A204.1 (cell line): Measurements from ENCODE around the gene OPRD1.
"Not testable (repeated sequence)": the region's sequence is repeated elsewhere in the genome, so short reads cannot be mapped to it uniquely, and the experiment has no call there.

Experiments
- FAIRE-seq: peaks from 2 replicates; lab custom pipeline; 2012; peaks lifted over from hg19 to GRCh38; lab: Jason Lieb, UNC

OPRD1 gene

DNA sequence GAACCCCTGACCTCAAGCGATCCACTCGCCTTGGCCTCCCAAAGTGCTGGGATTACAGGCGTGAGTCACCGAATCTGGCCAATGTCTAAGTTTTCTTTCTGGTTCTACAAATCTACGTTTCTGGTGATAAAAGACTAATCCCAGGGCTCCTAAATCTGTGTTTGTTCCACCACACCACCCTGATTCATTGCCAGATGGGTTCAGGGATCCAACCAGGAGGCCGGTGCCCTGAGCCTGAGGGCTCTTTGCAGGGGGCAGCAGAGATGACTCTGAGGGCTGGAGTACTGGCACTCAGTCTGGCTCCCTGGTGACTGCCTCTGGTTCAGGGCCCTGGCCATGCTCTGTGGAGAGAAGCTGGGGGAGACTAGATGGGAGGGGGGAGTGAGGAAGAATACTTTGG, 10.5 kb upstream of the OPRD1 start:
- FAIRE-seq: no peak

- no peak for FAIRE-seq
These were observed 8.9 kb upstream of the OPRD1 start for GRCh38 chr1:28803051-28803450.

DNA sequence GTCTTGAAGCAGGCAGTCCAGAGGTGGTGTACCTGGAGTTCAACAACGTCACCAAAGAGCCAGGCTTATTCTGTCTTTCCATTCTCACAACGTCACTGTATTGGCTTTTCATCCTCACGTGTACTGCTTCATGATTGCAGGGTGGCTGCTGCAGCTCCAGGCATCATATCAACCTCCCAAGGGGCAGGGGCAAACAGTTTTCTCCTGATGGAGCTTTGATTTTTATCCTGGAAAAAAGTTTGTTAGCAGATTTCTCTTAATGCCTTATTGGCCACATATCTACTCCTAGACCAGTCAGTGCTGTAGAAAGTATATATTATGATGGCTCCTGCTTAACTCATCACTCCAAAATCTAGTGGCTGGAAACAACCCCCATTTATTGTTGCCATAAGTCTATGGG, 8.3 kb upstream of the OPRD1 start:
- FAIRE-seq: no peak

GRCh38 chr1:28804071-28804470, 7.9 kb upstream of the OPRD1 start:
- FAIRE-seq: no peak

GRCh38 chr1:28807046-28807445, 4.9 kb upstream of the OPRD1 start:
- FAIRE-seq: no peak

DNA sequence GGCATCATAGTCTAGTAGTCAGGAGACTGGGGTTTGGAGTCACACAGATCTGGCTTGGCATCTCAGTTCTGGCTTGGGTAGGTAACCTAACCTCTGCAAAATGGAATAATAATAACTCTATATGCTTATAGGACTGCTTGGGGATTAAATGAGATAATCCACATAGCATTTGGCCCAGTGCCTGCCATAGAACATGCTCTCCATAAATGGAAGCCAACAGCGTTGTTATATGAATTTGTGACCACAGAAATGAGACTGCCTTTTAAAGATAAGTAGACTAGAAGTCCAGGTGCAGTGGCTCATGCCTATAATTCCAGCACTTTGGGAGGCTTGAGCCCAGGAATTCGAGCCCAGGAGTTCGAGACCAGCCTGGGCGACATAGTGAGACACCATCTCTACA, 4.0 kb upstream of the OPRD1 start:
- FAIRE-seq: no peak

- no peak for FAIRE-seq
These were observed 603 bp upstream of the OPRD1 start for GRCh38 chr1:28811369-28811765.

- FAIRE-seq: no peak
These were observed 899 bp downstream of the OPRD1 start for GRCh38 chr1:28812669-28813468.

DNA sequence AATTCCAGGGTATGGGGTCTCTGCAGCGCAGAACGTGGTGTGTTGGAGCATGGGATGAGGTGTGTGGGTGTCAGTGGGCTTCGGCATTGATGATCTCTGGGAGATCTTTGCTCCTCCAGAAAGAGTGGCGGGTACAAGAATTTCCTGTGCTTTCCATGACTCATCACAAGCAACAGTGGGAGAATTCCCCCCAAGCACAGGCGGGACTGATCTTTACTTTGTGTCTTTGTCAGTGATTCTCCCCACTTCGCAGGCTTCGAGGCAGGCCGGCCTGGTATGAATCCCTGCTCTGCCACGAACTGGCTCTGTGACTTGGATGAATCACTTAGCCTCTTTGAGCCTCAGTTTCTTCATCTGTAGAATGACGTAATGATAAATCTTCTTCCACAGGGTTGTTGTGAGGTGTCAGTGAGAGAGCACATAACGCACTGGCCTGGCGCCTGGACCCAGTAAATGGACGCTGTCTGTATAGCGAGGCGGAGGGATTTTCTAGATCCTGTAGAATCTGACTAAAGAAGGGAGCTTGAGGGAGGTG, 2.0 kb downstream of the OPRD1 start:
- no peak for FAIRE-seq

DNA sequence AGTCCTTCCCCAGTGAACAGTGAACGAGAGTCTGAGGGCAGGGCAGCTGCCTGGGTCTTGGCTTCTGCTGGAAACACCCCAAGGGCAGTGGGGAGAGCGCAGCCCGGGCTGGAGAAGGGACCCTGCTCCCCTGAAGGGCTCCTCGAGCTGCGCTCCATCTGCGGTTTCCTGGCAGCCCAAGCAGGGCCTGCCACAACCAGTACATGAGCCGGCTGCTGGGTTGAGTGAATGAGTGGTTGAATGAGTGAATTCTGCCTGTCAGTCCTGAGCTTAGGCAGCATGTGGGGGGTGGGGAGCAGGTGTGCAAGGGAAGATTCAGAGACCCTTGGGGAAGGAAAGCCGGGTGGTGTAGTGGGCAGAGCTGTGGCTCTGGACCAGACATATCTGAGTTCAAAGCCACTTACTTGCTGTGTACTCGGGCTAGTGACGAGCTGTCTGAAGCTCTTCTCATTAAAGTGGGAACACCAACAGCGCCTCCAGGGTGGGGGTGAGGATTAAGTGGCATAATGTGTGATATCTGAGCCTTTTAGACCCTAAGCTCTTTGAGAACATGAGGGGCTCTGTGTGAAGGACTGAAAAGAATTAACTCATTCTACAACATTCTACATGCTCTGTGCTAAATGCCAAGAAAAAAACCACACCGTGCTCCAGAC, 3.7 kb downstream of the OPRD1 start:
- no peak for FAIRE-seq

DNA sequence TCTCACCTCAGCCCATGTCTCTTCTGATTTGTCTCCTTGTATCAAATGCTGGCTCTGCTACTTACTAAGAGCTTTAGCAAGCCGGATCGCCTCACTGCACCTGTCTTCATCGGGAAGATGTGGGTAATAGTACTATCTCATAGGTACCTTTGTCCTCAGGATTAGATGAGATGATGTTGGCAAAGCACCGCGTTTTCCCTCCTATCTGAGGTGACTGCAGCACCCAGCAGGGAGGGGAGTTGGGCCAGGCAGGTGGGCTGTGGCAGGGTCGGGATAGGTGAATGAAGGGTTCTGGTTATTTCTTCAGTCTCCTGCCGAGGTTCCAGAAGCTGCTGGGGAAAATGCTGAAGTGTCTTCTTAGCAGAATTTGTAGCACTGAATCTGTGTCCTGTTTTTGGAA, 5.2 kb downstream of the OPRD1 start:
- no peak for FAIRE-seq

- no peak for FAIRE-seq
These were observed 7.0 kb downstream of the OPRD1 start for GRCh38 chr1:28819020-28819419.

GRCh38 chr1:28822799-28823198, 10.8 kb downstream of the OPRD1 start:
- no peak for FAIRE-seq

- not testable (repeated sequence) for FAIRE-seq
These were observed 12.1 kb downstream of the OPRD1 start for GRCh38 chr1:28824061-28824460.

DNA sequence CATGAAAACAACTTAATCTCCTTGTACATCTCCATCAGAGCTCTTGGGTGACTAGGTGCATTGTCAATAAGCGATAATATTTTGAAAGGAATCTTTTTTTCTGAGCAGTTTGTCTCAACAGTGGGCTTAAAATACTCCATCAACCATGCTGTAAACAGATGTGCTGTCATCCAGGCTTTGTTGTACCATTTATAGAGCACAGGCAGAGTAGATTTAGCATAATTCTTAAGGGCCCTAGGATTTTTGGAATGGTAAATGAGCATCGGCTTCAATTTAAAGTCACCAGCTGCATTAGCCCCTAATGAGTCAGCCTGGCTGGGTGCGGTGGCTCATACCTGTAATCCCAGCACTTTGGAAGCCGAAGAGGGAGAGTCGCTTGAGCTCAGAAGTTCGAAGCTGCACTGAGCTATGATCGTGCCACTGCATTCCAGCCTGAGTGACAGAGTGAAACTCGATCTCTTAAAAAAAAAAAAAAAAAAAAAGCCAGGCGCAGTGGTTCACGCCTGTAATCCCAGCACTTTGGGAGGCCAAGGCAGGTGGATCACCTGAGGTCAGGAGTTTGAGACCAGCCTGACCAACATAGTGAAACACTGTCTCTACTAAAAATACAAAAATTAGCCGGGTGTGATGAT, 16.4 kb downstream of the OPRD1 start:
- FAIRE-seq: not testable (repeated sequence)

GRCh38 chr1:28830814-28831213, 18.8 kb downstream of the OPRD1 start:
- no peak for FAIRE-seq

- no peak for FAIRE-seq
These were observed 21.0 kb downstream of the OPRD1 start for GRCh38 chr1:28832966-28833365.

GRCh38 chr1:28833381-28833780, 21.4 kb downstream of the OPRD1 start:
- no peak for FAIRE-seq

DNA sequence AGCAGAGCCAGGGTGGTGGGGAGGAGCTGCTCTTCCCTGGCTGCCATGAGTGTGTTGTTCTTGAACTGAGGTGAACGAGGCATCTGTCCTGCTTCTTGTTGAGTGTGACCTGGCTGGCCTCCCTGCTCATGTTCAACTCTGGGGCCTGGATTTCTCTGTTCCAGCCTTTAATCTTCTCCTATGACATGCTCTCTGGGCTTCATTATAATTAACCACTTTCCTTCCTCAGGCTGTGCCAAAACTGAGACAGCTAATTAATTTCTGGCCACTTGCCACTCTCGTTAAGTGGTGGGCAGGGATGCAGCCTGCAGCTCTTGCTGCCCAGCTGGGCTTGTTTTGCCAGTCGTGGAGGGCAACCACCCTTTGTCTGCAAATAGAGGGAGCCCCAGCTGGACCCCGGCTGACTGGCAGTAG, 23.3 kb downstream of the OPRD1 start:
- FAIRE-seq: no peak

DNA sequence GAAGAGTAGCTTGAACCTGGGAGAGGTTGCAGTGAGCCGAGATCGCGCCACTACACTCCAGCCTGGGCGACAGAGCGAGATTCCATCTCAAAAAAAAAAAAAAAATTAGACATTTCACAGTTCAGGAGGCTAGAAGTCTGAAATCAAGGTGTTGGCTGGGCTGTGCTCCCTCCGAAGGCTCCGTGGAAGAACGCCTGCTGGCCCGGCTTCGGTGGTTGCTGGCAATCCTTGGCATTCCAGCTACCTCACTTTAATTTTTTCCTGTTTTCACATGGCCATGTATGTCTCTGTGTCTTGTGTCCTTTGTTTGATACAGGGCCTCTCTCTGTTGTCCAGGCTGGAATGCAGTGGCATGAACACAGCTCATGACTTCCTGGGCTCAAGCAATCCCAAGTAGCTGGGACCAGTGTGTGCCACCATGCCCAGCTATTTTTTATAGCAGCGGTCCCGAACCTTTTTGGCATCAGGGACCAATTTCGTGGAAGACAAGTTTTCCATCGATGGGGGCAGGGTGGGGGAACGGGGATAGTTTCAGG, 24.5 kb downstream of the OPRD1 start:
- FAIRE-seq: no peak

DNA sequence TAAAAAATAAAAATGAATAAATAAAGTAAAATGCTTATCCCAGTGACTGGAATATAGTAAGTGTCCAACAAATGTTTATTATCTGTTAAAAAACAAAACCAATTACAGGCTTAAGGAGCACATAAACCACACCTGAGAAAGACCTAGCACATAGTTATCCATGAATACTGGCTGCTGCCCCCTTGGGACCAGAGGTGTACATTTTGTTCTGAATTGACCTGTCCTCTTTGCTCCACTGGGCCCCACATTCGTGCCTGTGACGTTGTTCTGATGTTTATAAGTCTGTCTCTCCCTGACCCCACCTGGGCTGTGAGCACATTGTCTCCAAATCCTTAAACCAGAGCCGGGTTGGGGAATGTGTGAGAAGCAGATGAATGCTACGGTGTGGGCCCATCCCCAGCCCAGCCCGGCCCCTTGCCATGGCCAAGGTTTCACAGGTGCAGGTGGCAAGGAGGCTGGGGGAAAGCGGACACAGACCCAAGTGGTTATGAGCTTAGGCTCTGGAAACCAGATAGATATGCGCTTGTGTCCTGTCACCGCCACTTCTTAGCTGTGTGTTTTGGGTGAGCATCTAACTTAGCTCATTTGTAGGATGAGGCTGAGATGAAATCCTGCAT, 29.1 kb downstream of the OPRD1 start:
- FAIRE-seq: no peak

DNA sequence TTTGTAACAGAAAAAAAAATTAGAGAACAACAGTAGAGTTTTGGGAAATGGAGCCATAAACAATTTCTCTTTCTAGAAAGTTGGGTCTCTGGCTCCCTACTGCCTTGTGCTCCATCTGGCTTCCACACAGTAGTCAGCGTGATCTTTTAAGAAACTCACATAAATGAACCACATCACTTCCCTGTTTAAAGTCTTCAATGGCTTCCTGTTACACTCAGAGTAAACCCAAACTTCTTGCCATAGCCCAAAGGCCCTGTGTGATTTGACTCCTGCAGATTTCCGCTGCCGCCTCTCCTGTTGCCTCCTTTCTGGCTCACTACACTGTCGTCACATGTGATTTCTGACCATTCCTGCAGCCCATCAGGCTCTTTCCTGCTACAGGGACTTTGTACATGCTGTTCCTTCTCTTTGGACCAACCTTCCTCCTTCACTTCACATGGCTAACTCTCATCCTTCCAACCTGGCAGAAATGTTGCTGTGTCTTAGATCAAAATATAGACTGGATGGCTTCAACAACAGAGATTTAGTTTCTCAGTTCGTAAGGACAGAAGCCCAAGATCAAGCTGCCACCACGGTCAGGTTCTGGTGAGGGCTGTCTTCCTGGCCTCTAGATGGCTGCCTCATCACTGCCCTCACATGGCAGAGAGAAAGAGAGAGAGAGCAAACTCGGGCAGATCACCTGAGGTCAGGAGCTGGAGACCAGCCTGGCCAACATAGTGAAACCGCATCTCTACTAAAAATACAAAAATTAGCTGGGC, 34.0 kb downstream of the OPRD1 start:
- no peak for FAIRE-seq
